Measurements from ENCODE around the gene TRIP12.

The TRIP12 gene

GRCh38 chr2:229884775-229885699 lies 36.8 kb downstream of the TRIP12 start:
- Histone ChIP-seq H3K36me3 (peaks cover 5% of the 10 kb centered on the region), H3K4me3 (ENCODE audit: low read depth, low read length) (no peak overlapping the region), H3K27me3 (no peaks in the 10 kb centered on the region), H3K4me1 (no peaks in the 10 kb centered on the region), H3K9me3 (no peaks in the 10 kb centered on the region)
- no peak for TF ChIP-seq CTCF (IDR thresholded peaks at IDR 0.05; ENCODE audit: low read depth, low read length)
- no peak for DNase-seq

- Histone ChIP-seq H3K9me3 (no peaks in the 10 kb centered on the region), H3K4me1 (no peaks in the 10 kb centered on the region), H3K36me3 (peaks cover 21% of the 10 kb centered on the region), H3K27me3 (no peaks in the 10 kb centered on the region), H3K4me3 (ENCODE audit: low read depth, low read length) (no peak overlapping the region)
- TF ChIP-seq CTCF (IDR thresholded peaks at IDR 0.05; ENCODE audit: low read depth, low read length), result no peak
- DNase-seq, result no peak
Observed at GRCh38 chr2:229882583-229882982, 39.2 kb downstream of the TRIP12 start.

GRCh38 chr2:229880892-229881586 lies 40.8 kb downstream of the TRIP12 start:
- no peak for TF ChIP-seq CTCF (IDR thresholded peaks at IDR 0.05; ENCODE audit: low read depth, low read length)
- Histone ChIP-seq H3K36me3 (peaks cover 24% of the 10 kb centered on the region), H3K27me3 (no peaks in the 10 kb centered on the region), H3K9me3 (no peaks in the 10 kb centered on the region), H3K4me3 (ENCODE audit: low read depth, low read length) (no peak overlapping the region), H3K4me1 (no peaks in the 10 kb centered on the region)
- DNase-seq, result no peak

DNA sequence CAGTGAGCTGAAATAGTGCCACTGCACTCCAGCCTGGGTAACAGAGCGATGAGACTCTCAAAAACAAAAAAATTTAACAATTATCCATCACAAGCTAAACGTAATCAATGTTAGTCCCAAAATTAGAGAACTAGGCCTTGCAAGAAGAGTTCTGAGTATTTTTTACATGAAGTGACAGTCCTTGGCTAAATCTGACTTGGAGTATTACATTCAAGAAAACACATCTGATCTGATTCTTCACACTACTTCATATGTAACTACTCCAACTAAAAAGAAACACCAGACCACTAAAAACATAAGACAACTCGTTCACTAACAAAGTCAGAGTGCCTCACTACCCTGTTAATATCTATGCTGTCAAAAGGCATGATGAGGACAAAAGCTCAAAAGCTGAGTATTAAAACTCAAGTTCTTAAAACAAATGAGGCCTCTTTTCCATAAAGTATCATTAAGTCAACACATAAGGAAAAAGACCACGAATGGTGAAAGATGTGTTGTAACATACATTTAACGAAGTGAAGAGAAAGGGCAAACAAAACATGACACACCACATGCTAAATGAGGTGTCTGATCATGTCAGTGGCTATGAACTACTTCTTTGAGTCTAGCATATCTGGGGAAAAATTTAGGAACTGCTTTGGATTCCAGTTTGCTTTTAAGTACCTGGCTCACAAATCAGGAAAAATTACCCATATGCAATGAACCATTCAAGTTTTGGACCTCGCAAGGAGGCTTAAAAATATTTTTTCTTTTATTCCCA lies 42.4 kb downstream of the TRIP12 start:
- Histone ChIP-seq H3K27me3 (no peaks in the 10 kb centered on the region), H3K4me1 (no peaks in the 10 kb centered on the region), H3K4me3 (ENCODE audit: low read depth, low read length) (no peak overlapping the region), H3K36me3 (peaks cover 24% of the 10 kb centered on the region), H3K9me3 (no peaks in the 10 kb centered on the region)
- DNase-seq, result no peak
- no peak for TF ChIP-seq CTCF (IDR thresholded peaks at IDR 0.05; ENCODE audit: low read depth, low read length)

- DNase-seq, result no peak
- Histone ChIP-seq H3K36me3 (peaks cover 24% of the 10 kb centered on the region), H3K4me3 (ENCODE audit: low read depth, low read length) (no peak overlapping the region), H3K27me3 (no peaks in the 10 kb centered on the region), H3K9me3 (no peaks in the 10 kb centered on the region), H3K4me1 (peaks cover 4% of the 10 kb centered on the region)
- no peak for TF ChIP-seq CTCF (IDR thresholded peaks at IDR 0.05; ENCODE audit: low read depth, low read length)
Observed at GRCh38 chr2:229875549-229875948, 46.3 kb downstream of the TRIP12 start.
